NCI-H128 (cell line): ENCODE data around the gene NHSL1.
A peak's percentile ranks its signal among the peaks of the same experiment; 100 is the strongest.

Experiments
- DNase-seq: peaks from one replicate; lab custom pipeline; 2025; ENCODE audit not compliant: unreplicated experiment; lab: John Stamatoyannopoulos, UW

The NHSL1 gene

GRCh38 chr6:138523347-138524210 lies 24.3 kb upstream of the NHSL1 start:
- no peak for DNase-seq

DNA sequence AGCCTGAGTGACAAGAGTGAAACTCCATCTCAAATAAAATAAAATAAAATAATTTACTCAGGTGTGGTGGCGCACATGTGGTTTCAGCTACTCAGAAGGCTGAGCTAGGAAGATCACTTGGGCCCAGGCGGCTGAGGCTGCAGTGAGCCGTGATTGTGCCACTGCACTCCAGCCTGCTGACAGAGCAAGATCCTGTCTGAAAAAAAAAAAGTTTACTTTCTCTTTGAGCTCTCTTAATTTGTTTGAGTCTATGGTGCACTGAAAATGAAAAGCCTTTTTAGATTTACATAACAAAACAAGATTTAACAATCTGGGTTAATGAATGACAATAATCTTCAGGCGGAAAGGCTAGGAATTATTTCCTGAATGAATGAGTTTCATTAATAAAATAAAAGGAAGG lies 23.3 kb upstream of the NHSL1 start:
- no peak for DNase-seq

DNA sequence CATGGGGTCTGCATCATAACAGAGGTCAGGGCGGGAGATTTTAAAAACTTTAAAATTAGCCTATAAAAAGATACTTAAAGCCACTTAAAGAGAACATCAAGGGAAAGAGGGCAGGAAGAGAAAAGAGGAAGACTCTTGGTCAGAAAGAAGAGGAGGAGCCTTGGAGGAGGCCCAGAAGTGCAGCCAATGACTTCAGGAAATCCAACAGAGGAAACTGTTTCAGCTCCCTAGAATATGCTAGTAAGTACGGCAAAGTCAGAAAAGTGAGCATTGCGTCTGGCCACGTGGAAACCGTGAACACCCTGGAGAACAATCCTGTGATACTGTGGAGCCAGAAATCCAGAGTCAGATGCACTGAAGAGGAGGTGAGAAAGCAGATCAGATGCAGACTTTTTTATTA lies 22.5 kb upstream of the NHSL1 start:
- DNase-seq, result no peak

- no peak for DNase-seq
Measured at GRCh38 chr6:138520463-138520862, 21.2 kb upstream of the NHSL1 start.

- DNase-seq, result no peak
Measured at GRCh38 chr6:138518054-138518453, 18.8 kb upstream of the NHSL1 start.

DNA sequence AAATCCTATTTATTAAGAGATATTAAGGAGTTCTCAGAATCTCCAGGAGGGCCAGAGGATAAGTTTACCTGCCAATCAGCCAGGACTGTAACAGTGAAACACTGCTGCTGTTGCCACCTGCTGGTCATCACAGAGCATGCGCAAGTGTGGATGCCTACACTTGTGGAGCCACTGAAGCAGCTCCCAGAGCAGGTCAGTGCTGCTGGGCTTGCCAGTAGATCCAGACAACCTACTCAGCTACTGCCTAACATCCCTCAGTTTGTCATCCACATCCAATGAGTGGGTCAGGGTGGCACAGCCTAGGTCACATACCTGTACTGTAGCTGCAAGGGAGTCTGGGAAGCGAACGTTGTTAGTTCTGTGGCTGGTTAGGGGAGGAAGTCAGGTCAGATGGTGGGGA lies 18.3 kb upstream of the NHSL1 start:
- DNase-seq, result peak; percentile 8

- no peak for DNase-seq
Measured at GRCh38 chr6:138515657-138516248, 16.5 kb upstream of the NHSL1 start.

GRCh38 chr6:138514860-138515540 lies 15.7 kb upstream of the NHSL1 start:
- DNase-seq, result no peak

DNA sequence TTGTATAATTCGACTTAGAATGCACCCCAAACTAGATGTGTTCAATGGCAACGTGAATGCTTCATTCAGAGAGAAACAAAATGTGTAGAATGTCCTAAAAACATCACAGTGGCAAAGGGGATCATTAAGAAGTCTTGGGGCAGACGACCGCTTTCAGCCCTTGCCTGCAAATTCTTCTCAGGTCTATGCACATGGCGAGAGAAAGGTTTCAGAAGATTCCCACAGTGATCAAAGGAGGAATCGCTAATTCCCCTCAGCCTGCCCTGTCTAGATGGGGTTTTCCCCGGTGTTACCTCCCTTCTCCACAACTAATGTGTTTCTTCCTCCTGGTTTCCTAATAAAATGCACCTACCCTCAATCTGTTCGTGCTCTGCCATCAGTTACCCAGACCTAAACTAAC lies 13.3 kb upstream of the NHSL1 start:
- DNase-seq, result no peak

GRCh38 chr6:138510093-138510492 lies 10.8 kb upstream of the NHSL1 start:
- no peak for DNase-seq

- DNase-seq, result peak; percentile 24
Measured at GRCh38 chr6:138509371-138509770, 10.1 kb upstream of the NHSL1 start.

- DNase-seq, result no peak
Measured at GRCh38 chr6:138508676-138508988, 9.3 kb upstream of the NHSL1 start.

GRCh38 chr6:138507977-138508675 lies 8.8 kb upstream of the NHSL1 start:
- no peak for DNase-seq

DNA sequence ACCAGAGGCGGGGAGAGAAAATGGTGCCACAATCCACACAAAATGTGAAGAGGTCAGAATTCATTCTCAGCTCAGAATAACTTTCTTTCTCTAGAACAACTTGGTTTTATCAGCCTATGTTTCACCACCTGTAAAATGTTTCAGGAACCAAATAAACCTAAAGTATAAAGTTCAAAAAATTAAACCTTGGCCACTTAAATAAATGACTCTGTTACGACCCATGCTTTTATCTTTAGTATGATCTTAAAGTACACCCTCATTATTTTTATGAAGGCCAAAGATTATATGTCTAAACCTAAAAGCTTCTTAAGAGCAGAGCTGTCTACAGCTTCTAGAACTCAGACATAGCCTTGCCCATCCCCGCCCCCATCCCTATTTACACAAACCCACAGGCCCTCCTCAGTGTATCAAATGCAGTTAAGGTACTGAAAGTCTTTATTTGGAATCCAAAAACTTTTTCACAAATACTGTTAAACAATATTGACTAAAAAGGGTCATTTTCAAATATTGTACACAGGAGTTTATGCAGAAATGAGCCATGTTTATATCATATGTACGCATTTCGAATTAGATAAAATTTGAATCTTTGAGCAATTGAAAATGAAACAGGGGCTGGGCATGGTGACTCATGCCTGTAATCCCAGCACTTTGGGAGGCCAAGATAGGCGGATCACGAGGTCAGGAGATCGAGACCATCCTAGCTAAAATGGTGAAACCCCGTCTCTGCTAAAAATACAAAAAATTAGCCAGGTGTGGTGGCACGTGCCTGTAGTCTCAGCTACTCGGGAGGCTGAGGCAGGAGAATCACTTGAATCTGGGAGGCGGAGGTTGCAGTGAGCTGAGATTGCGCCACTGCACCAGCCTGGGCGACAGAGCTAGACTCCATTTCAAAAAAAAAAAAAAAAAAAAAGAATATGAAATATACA lies 5.7 kb upstream of the NHSL1 start:
- no peak for DNase-seq

- DNase-seq, result no peak
Measured at GRCh38 chr6:138503881-138504680, 4.8 kb upstream of the NHSL1 start.

GRCh38 chr6:138502546-138502945 lies 3.3 kb upstream of the NHSL1 start:
- DNase-seq, result no peak

- no peak for DNase-seq
Measured at GRCh38 chr6:138500867-138501446, 1.7 kb upstream of the NHSL1 start.

GRCh38 chr6:138500045-138500665 lies 861 bp upstream of the NHSL1 start:
- no peak for DNase-seq
